K562 (cell line): ENCODE measurements around the gene TBC1D16. TPM values are rescaled to one million over a fixed set of nuclear protein-coding genes. Genes with fewer than 3 reads are reported as not detected.
A peak's percentile ranks its signal among the peaks of the same experiment; 100 is the strongest.

ENCODE experiments used
- CREM ChIP-seq: IDR thresholded peaks from 2 replicates; pipeline ENCODE4 v1.6.1; 2014; ENCODE audit warnings: antibody characterized with exemption, low read depth
- EGR1 ChIP-seq: fragments of 450-650 bp; conservative IDR thresholded peaks from 2 replicates; pipeline ENCODE4 v1.6.1; 2017; ENCODE audit warnings: mild to moderate bottlenecking
- RAD21 ChIP-seq, 2 experiments: fragments of 250-450 bp in 1 of 2; fragments of 450-650 bp in 1 of 2; sonication (Bioruptor Pico) in 1 of 2; formaldehyde crosslinking in 1 of 2; IDR thresholded peaks in 1 of 2; conservative IDR thresholded peaks in 1 of 2; 2 replicates each; pipeline versions ENCODE4 v1.4.0 to v1.8.0; 2020 to 2022; ENCODE audit warnings: mild to moderate bottlenecking in 2 of 2, moderate library complexity in 1 of 2
- SNRNP70 ChIP-seq: fragments of 200-400 bp; formaldehyde crosslinking; optimal IDR thresholded peaks from 2 replicates; pipeline ENCODE3; 2017; ENCODE audit warnings: low read depth, low read length
- TARDBP ChIP-seq: fragments of 450-650 bp; IDR thresholded peaks from 2 replicates; pipeline ENCODE4 v1.6.1; 2016
- YY1 ChIP-seq, 3 experiments: IDR thresholded peaks; 2 replicates each; pipeline ENCODE4 v1.6.1; 2011; ENCODE audit warnings: low read length in 2 of 3, mild to moderate bottlenecking in 2 of 3, moderate library complexity in 2 of 3, borderline replicate concordance in 1 of 3, control low read depth in 1 of 3, low read depth in 1 of 3; ENCODE audit not compliant: insufficient read depth in 3 of 3, insufficient replicate concordance in 2 of 3, control insufficient read depth in 1 of 3, insufficient read length in 1 of 3; ENCODE audit errors: extremely low read depth in 1 of 3
- ZBTB7A ChIP-seq: IDR thresholded peaks from 2 replicates; pipeline ENCODE4 v1.6.1; 2011; ENCODE audit warnings: low read depth, mild to moderate bottlenecking, low read length, moderate library complexity, borderline replicate concordance; ENCODE audit not compliant: control insufficient read depth
- polyA plus RNA-seq, 8 experiments: library from polyadenylated mRNA; depleted of rRNA in 4 of 8; stranded (reverse) in 5 of 8; unstranded in 3 of 8; fragments of >200 nt; fragmentation: Nextera tagmentation in 2 of 8; fragmentation: Illumina TruSeq in 1 of 8; extraction: Ambion mirVana in 2 of 8; extraction: Trizol in 1 of 8; gene quantifications; 2 replicates each; pipeline versions ENCODE4 v1.2.1 to v1.2.3, GENCODE V29; 2011 to 2014; ENCODE audit warnings: inconsistent platforms in 1 of 8, missing spikeins in 1 of 8
- total RNA-seq, 7 experiments: library from RNA; depleted of rRNA in 6 of 7; stranded (reverse); fragments of >200 nt in 6 of 7; fragmentation: Illumina TruSeq in 2 of 7; extraction: Trizol in 2 of 7; gene quantifications; 2 replicates each; pipeline versions ENCODE4 v1.2.1 to v1.2.3, GENCODE V29; 2011 to 2021; ENCODE audit warnings: low replicate concordance in 1 of 7
- TF ChIP-seq, protein P1 (sequence below): fragments of 250-450 bp; sonication (Bioruptor Pico); IDR thresholded peaks from 2 replicates; pipeline ENCODE4 v1.4.0; 2020; ENCODE audit warnings: borderline replicate concordance
- TF ChIP-seq, protein P2 (sequence below): fragments of 200-800 bp; sonication (Bioruptor generic); IDR thresholded peaks from 2 replicates; pipeline ENCODE4 v1.6.1; 2017; ENCODE audit warnings: missing genetic modification characterization, missing compliant biosample characterization
- TF ChIP-seq, protein P3 (sequence below): fragments of 450-650 bp; IDR thresholded peaks from 2 replicates; pipeline ENCODE4 v1.6.1; 2018; ENCODE audit warnings: mild to moderate bottlenecking, low read depth; ENCODE audit not compliant: partially characterized antibody
- TF ChIP-seq, protein P4 (sequence below): fragments of 450-650 bp; IDR thresholded peaks from 2 replicates; pipeline ENCODE4 v1.7.1; 2018; ENCODE audit warnings: mild to moderate bottlenecking, low read depth; ENCODE audit not compliant: partially characterized antibody

TBC1D16 gene
- total and polyA plus RNA-seq, 9 of the 15 experiments (the other 6 are each of a cell fraction or from before 2014, with no cell fraction given), result 0.01 to 0.20 (median 0.03) TPM; not detected in 1

DNA sequence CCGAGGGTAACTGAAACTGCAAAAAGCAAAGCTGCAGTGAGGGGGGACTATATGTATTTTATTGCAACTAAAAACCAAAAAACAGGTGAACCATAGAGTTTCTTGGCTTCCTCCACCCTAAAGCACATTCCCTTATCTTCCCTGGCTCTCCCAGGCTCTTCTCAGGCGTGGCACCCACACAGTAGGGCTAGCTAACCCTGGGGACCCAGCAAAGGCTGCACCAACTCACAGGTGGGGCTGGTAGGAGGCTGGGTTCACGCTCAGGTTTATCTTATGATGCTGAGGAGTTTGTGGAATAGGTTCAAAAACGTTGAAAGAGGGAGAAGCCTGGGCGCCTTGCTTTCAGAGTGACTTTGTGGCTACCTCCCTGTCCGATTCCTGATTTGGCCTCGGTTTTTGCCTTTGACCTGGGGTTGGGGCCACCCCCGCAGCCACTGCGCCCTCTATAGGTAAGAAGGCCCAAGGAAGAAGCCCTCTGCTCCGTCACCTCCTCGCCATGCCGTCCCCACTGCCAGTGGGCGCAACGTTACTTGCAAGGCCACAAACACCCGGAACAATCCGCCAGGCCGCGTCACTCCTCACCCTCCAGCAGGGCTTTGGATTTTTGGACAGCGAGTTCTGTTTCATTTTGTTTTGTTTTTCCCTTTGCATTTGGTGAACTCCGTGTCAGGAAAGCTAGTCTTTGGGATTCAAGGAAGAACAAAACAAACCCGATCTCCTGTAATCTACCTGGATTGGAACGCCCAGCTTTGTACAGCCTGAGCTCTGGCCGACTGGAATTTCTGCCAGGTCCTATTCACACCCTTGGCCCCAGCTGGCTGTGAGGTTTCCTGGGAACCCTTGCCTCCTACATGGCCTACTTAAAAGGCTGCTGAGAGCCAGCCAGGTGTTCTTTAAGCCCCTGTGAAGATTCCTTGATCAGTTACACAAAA is 60.8 kb downstream of the TBC1D16 start (continued):
- TF ChIP-seq RAD21 (CRISPR knock-in tag; conservative IDR thresholded peaks at IDR 0.05 in 1 of 2, IDR thresholded peaks at IDR 0.05 in 1 of 2) (peak in 1 of 2 experiments; percentile 60; a peak in 2 of 4 replicates), SNRNP70 (no peak), ZBTB7A (0 out of 2 replicates have a peak, but pooled peaks have one; percentile 40), YY1 (IDR thresholded peaks at IDR 0.05; ENCODE audit: borderline replicate concordance in 1 of 3, control insufficient read depth in 1 of 3, extremely low read depth in 1 of 3, insufficient read depth in 3 of 3, insufficient read length in 1 of 3, insufficient replicate concordance in 2 of 3, low read depth in 1 of 3, low read length in 2 of 3) (peak in 1 of 3 experiments; percentile 29), TARDBP (peak; percentile 36; the same call in 1 of the 2 replicates), CREM (peak; percentile 38; the same call in 1 of the 2 replicates), EGR1 (peak; percentile 87)
- TF ChIP-seq, protein P1, sequence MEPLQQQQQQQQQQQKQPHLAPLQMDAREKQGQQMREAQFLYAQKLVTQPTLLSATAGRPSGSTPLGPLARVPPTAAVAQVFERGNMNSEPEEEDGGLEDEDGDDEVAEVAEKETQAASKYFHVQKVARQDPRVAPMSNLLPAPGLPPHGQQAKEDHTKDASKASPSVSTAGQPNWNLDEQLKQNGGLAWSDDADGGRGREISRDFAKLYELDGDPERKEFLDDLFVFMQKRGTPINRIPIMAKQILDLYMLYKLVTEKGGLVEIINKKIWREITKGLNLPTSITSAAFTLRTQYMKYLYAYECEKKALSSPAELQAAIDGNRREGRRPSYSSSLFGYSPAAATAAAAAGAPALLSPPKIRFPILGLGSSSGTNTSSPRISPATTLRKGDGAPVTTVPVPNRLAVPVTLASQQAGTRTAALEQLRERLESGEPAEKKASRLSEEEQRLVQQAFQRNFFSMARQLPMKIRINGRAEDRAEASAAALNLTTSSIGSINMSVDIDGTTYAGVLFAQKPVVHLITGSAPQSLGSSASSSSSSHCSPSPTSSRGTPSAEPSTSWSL, result no peak
- TF ChIP-seq, protein P2, sequence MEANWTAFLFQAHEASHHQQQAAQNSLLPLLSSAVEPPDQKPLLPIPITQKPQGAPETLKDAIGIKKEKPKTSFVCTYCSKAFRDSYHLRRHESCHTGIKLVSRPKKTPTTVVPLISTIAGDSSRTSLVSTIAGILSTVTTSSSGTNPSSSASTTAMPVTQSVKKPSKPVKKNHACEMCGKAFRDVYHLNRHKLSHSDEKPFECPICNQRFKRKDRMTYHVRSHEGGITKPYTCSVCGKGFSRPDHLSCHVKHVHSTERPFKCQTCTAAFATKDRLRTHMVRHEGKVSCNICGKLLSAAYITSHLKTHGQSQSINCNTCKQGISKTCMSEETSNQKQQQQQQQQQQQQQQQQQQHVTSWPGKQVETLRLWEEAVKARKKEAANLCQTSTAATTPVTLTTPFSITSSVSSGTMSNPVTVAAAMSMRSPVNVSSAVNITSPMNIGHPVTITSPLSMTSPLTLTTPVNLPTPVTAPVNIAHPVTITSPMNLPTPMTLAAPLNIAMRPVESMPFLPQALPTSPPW (CRISPR knock-in tag), result peak; percentile 30; the same call in 1 of the 2 replicates
- TF ChIP-seq, protein P3, sequence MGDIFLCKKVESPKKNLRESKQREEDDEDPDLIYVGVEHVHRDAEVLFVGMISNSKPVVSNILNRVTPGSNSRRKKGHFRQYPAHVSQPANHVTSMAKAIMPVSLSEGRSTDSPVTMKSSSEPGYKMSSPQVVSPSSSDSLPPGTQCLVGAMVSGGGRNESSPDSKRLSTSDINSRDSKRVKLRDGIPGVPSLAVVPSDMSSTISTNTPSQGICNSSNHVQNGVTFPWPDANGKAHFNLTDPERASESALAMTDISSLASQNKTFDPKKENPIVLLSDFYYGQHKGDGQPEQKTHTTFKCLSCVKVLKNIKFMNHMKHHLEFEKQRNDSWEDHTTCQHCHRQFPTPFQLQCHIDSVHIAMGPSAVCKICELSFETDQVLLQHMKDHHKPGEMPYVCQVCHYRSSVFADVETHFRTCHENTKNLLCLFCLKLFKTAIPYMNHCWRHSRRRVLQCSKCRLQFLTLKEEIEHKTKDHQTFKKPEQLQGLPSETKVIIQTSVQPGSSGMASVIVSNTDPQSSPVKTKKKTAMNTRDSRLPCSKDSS, result no peak
- TF ChIP-seq, protein P4, sequence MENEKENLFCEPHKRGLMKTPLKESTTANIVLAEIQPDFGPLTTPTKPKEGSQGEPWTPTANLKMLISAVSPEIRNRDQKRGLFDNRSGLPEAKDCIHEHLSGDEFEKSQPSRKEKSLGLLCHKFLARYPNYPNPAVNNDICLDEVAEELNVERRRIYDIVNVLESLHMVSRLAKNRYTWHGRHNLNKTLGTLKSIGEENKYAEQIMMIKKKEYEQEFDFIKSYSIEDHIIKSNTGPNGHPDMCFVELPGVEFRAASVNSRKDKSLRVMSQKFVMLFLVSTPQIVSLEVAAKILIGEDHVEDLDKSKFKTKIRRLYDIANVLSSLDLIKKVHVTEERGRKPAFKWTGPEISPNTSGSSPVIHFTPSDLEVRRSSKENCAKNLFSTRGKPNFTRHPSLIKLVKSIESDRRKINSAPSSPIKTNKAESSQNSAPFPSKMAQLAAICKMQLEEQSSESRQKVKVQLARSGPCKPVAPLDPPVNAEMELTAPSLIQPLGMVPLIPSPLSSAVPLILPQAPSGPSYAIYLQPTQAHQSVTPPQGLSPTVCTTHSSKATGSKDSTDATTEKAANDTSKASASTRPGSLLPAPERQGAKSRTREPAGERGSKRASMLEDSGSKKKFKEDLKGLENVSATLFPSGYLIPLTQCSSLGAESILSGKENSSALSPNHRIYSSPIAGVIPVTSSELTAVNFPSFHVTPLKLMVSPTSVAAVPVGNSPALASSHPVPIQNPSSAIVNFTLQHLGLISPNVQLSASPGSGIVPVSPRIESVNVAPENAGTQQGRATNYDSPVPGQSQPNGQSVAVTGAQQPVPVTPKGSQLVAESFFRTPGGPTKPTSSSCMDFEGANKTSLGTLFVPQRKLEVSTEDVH, result no peak
